ENCODE measurements around the gene TEX29.

- TF ChIP-seq POLR2AphosphoS5 (IDR thresholded peaks at IDR 0.05; ENCODE audit: low read depth, low read length) (no peak), SIN3A (IDR thresholded peaks at IDR 0.05; ENCODE audit: borderline replicate concordance, insufficient read depth, low read depth, low read length) (no peak)
- TF ChIP-seq, protein P1, sequence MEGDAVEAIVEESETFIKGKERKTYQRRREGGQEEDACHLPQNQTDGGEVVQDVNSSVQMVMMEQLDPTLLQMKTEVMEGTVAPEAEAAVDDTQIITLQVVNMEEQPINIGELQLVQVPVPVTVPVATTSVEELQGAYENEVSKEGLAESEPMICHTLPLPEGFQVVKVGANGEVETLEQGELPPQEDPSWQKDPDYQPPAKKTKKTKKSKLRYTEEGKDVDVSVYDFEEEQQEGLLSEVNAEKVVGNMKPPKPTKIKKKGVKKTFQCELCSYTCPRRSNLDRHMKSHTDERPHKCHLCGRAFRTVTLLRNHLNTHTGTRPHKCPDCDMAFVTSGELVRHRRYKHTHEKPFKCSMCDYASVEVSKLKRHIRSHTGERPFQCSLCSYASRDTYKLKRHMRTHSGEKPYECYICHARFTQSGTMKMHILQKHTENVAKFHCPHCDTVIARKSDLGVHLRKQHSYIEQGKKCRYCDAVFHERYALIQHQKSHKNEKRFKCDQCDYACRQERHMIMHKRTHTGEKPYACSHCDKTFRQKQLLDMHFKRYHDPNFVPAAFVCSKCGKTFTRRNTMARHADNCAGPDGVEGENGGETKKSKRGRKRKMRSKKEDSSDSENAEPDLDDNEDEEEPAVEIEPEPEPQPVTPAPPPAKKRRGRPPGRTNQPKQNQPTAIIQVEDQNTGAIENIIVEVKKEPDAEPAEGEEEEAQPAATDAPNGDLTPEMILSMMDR (IDR thresholded peaks at IDR 0.05), result no peak
Measured at GRCh38 chr13:111317042-111317550, 3.3 kb upstream of the TEX29 start.
